ENCODE results near the gene CAV3.
"Not testable (repeated sequence)": the region's sequence is repeated elsewhere in the genome, so short reads cannot be mapped to it uniquely, and the experiment has no call there.

The CAV3 gene

GRCh38 chr3:8733332-8734094, at the start of gene CAV3:
Gene CAV3, plus strand, starts transcription at chr3:8733802. Its CDS starts 75 bp downstream, at chr3:8733877.
- no peak for FAIRE-seq

- not testable (repeated sequence) for FAIRE-seq
These were observed 48.6 kb upstream of the CAV3 start for GRCh38 chr3:8684992-8685391.

GRCh38 chr3:8691295-8691694, 42.3 kb upstream of the CAV3 start:
- not testable (repeated sequence) for FAIRE-seq

- FAIRE-seq: no peak
These were observed 31.0 kb upstream of the CAV3 start for GRCh38 chr3:8702560-8702959.

GRCh38 chr3:8705575-8705974, 28.0 kb upstream of the CAV3 start:
- FAIRE-seq: no peak

GRCh38 chr3:8709287-8709686, 24.3 kb upstream of the CAV3 start:
- no peak for FAIRE-seq

- FAIRE-seq: no peak
These were observed 23.6 kb upstream of the CAV3 start for GRCh38 chr3:8709801-8710507.

- no peak for FAIRE-seq
These were observed 21.3 kb upstream of the CAV3 start for GRCh38 chr3:8712045-8712907.

- FAIRE-seq: no peak
These were observed 20.7 kb upstream of the CAV3 start for GRCh38 chr3:8712908-8713255.

- FAIRE-seq: no peak
These were observed 19.5 kb upstream of the CAV3 start for GRCh38 chr3:8713901-8714759.

GRCh38 chr3:8715757-8716156, 17.8 kb upstream of the CAV3 start:
- not testable (repeated sequence) for FAIRE-seq

GRCh38 chr3:8722808-8723207, 10.8 kb upstream of the CAV3 start:
- no peak for FAIRE-seq

GRCh38 chr3:8723612-8724011, 10.0 kb upstream of the CAV3 start:
- no peak for FAIRE-seq

GRCh38 chr3:8724108-8724752, 9.4 kb upstream of the CAV3 start:
- FAIRE-seq: no peak

- FAIRE-seq: no peak
These were observed 5.7 kb upstream of the CAV3 start for GRCh38 chr3:8727605-8728512.

- FAIRE-seq: no peak
These were observed 4.1 kb upstream of the CAV3 start for GRCh38 chr3:8729479-8729878.

- FAIRE-seq: no peak
These were observed 2.9 kb upstream of the CAV3 start for GRCh38 chr3:8730656-8731055.

- FAIRE-seq: no peak
These were observed 1.2 kb upstream of the CAV3 start for GRCh38 chr3:8732413-8732812.

GRCh38 chr3:8734137-8734878, 706 bp downstream of the CAV3 start:
- no peak for FAIRE-seq

- FAIRE-seq: no peak
These were observed 1.3 kb downstream of the CAV3 start for GRCh38 chr3:8734908-8735307.

Measured in A204.1 (cell line).